Neural progenitor cell (in vitro differentiated cells): Measurements from ENCODE around the gene DMAC2L. TPM values are rescaled to one million over a fixed set of nuclear protein-coding genes. Genes with fewer than 3 reads are reported as not detected.

Experiments
- DNase-seq: peaks from one replicate; pipeline ENCODE4 v3.0.0-alpha.2; 2016; ENCODE audit warnings: low spot score
- H2AFZ ChIP-seq: fragments of 200-600 bp; sonication (generic); replicated peaks from 2 replicates; pipeline ENCODE4 v1.6.1; 2016; ENCODE audit warnings: antibody characterized with exemption
- H3F3A ChIP-seq: fragments of 200-600 bp; sonication (generic); 2 replicates; pipeline ENCODE4 v1.6.1; 2016; ENCODE audit warnings: antibody characterized with exemption, low read depth
- H3K27ac ChIP-seq: fragments of 200-600 bp; sonication (generic); 2 replicates; pipeline ENCODE4 v1.5.1; 2016; ENCODE audit warnings: mild to moderate bottlenecking
- H3K27me3 ChIP-seq: fragments of 200-600 bp; sonication (generic); 2 replicates; pipeline ENCODE4 v1.6.1; 2016; ENCODE audit warnings: mild to moderate bottlenecking, moderate library complexity
- H3K36me3 ChIP-seq: fragments of 200-600 bp; sonication (generic); 2 replicates; pipeline ENCODE4 v1.5.1; 2016
- H3K4me1 ChIP-seq: fragments of 200-600 bp; sonication (generic); 2 replicates; pipeline ENCODE4 v1.6.1; 2016; ENCODE audit warnings: mixed run types
- H3K4me2 ChIP-seq: fragments of 200-600 bp; sonication (generic); 2 replicates; pipeline ENCODE4 v1.6.1; 2016
- H3K4me3 ChIP-seq: fragments of 200-600 bp; sonication (generic); 2 replicates; pipeline ENCODE4 v1.5.1; 2016
- H3K79me2 ChIP-seq: fragments of 200-600 bp; sonication (generic); 2 replicates; pipeline ENCODE4 v1.6.1; 2016; ENCODE audit warnings: low read depth
- H3K9ac ChIP-seq: fragments of 200-600 bp; sonication (generic); 2 replicates; pipeline ENCODE4 v1.6.1; 2016
- H3K9me3 ChIP-seq: fragments of 200-600 bp; sonication (generic); 2 replicates; pipeline ENCODE4 v1.5.1; 2016; ENCODE audit warnings: low read depth
- H4K20me1 ChIP-seq: fragments of 200-600 bp; sonication (generic); 2 replicates; pipeline ENCODE4 v1.6.1; 2016; ENCODE audit warnings: low read depth
- H3K27ac Mint-ChIP-seq: 3 replicates; pipeline ENCODE4 v1.8.0; 2021; ENCODE audit warnings: mixed read lengths
- H3K27me3 Mint-ChIP-seq: 2 replicates; pipeline ENCODE4 v1.8.0; 2022; ENCODE audit warnings: low read depth, mild to moderate bottlenecking, inconsistent platforms, moderate library complexity, mixed read lengths; ENCODE audit not compliant: insufficient read depth
- H3K36me3 Mint-ChIP-seq: 3 replicates; pipeline ENCODE4 v1.8.0; 2021; ENCODE audit warnings: mixed read lengths
- H3K4me1 Mint-ChIP-seq: 3 replicates; pipeline ENCODE4 v1.8.0; 2021; ENCODE audit warnings: mixed read lengths
- H3K4me3 Mint-ChIP-seq: 3 replicates; pipeline ENCODE4 v1.8.0; 2021; ENCODE audit warnings: mild to moderate bottlenecking, moderate library complexity, mixed read lengths
- H3K9me3 Mint-ChIP-seq: 3 replicates; pipeline ENCODE4 v1.8.0; 2020; ENCODE audit warnings: mixed read lengths
- CTCF ChIP-seq: fragments of 200-600 bp; sonication (generic); IDR thresholded peaks from 2 replicates; pipeline ENCODE4 v1.5.1; 2017; ENCODE audit warnings: antibody characterized with exemption, mild to moderate bottlenecking
- EZH2 ChIP-seq: fragments of 200-600 bp; sonication (generic); IDR thresholded peaks from 2 replicates; pipeline ENCODE4 v1.6.1; 2017; ENCODE audit warnings: antibody characterized with exemption, mild to moderate bottlenecking, moderate library complexity
- EZH2phosphoT487 ChIP-seq: fragments of 200-600 bp; sonication (generic); IDR thresholded peaks from 2 replicates; pipeline ENCODE4 v1.6.1; 2017; ENCODE audit warnings: antibody characterized with exemption
- total RNA-seq: library from RNA; depleted of rRNA; stranded (reverse); fragments of >200 nt; gene quantifications from 2 replicates; pipeline ENCODE4 v1.2.3, GENCODE V29; 2015; ENCODE audit warnings: low replicate concordance

Gene DMAC2L
- total RNA-seq, 1 donor from 2014 or later = 17.6 TPM

GRCh38 chr14:50348933-50349332 lies 36.8 kb downstream of the DMAC2L start:
- Mint-ChIP-seq H3K4me3 (no peak overlapping the region), H3K27ac (no peak overlapping the region), H3K27me3 (no peaks in the 10 kb centered on the region), H3K4me1 (peaks cover 12% of the 10 kb centered on the region), H3K36me3 (no peaks in the 10 kb centered on the region), H3K9me3 (no peaks in the 10 kb centered on the region)
- peaks cover 7% of the 10 kb centered on the region for H3K4me1 ChIP-seq
- DNase-seq = no peak
- no peak overlapping the region for H3K4me3 ChIP-seq
- no peak for TF ChIP-seq CTCF
- TF ChIP-seq EZH2 = no peak
- no peak for TF ChIP-seq EZH2phosphoT487
- no peak overlapping the region for H3K9ac ChIP-seq
- no peak overlapping the region for H3K4me2 ChIP-seq
- no peaks in the 10 kb centered on the region for H3K36me3 ChIP-seq
- H3K27me3 ChIP-seq = no peaks in the 10 kb centered on the region
- no peaks in the 10 kb centered on the region for H3K9me3 ChIP-seq
- no peaks in the 10 kb centered on the region for H3K79me2 ChIP-seq
- no peak overlapping the region for H3K27ac ChIP-seq
- no peaks in the 10 kb centered on the region for H3F3A ChIP-seq
- H2AFZ ChIP-seq = no peak overlapping the region
- H4K20me1 ChIP-seq = no peaks in the 10 kb centered on the region

- Histone ChIP-seq H3K9me3 (no peaks in the 10 kb centered on the region), H2AFZ (no peak overlapping the region)
Measured at GRCh38 chr14:50350975-50351374, 38.9 kb downstream of the DMAC2L start.

GRCh38 chr14:50352584-50352983 lies 40.5 kb downstream of the DMAC2L start:
- Mint-ChIP-seq H3K9me3 (no peaks in the 10 kb centered on the region), H3K36me3 (no peaks in the 10 kb centered on the region), H3K4me1 (peaks cover 6% of the 10 kb centered on the region), H3K4me3 (no peak overlapping the region), H3K27ac (no peak overlapping the region), H3K27me3 (no peaks in the 10 kb centered on the region)
- Histone ChIP-seq H3K4me3 (no peak overlapping the region), H2AFZ (no peak overlapping the region), H4K20me1 (no peaks in the 10 kb centered on the region), H3K27me3 (no peaks in the 10 kb centered on the region), H3F3A (no peaks in the 10 kb centered on the region), H3K9me3 (no peaks in the 10 kb centered on the region), H3K9ac (no peak overlapping the region), H3K4me2 (no peak overlapping the region), H3K79me2 (no peaks in the 10 kb centered on the region), H3K27ac (no peak overlapping the region), H3K36me3 (no peaks in the 10 kb centered on the region), H3K4me1 (peaks cover 3% of the 10 kb centered on the region)
- no peak for DNase-seq
- TF ChIP-seq CTCF (no peak), EZH2 (no peak), EZH2phosphoT487 (no peak)

More at GRCh38 chr14:50350975-50351374, 38.9 kb downstream of the DMAC2L start:
- no peaks in the 10 kb centered on the region for H3K36me3 ChIP-seq
- no peak overlapping the region for H3K4me2 ChIP-seq
- Mint-ChIP-seq H3K4me3 (no peak overlapping the region), H3K36me3 (no peaks in the 10 kb centered on the region), H3K9me3 (no peaks in the 10 kb centered on the region), H3K27ac (no peak overlapping the region), H3K27me3 (no peaks in the 10 kb centered on the region), H3K4me1 (peaks cover 8% of the 10 kb centered on the region)
- no peak overlapping the region for H3K27ac ChIP-seq
- no peak overlapping the region for H3K4me3 ChIP-seq
- H3F3A ChIP-seq = no peaks in the 10 kb centered on the region
- H3K9ac ChIP-seq = no peak overlapping the region
- H3K27me3 ChIP-seq = no peaks in the 10 kb centered on the region
- H3K4me1 ChIP-seq = peaks cover under 1% of the 10 kb centered on the region
- H4K20me1 ChIP-seq = no peaks in the 10 kb centered on the region
- TF ChIP-seq EZH2phosphoT487 (no peak), EZH2 (no peak), CTCF (no peak)
- no peaks in the 10 kb centered on the region for H3K79me2 ChIP-seq
- no peak for DNase-seq
